ENCODE data around the gene LRTM2.

LRTM2 gene

GRCh38 chr12:1869145-1869544, 48.8 kb downstream of the LRTM2 start:
- Histone ChIP-seq H3K36me3 (ENCODE audit: control insufficient read depth in 2 of 2, insufficient read depth in 1 of 2, low read length in 2 of 2) (no peaks in the 10 kb centered on the region), H3K4me3 (ENCODE audit: low read depth, low read length) (no peak overlapping the region), H3K27ac (ENCODE audit: extremely low read depth, low read depth, low read length) (no peak overlapping the region), H3K4me1 (ENCODE audit: control insufficient read depth, insufficient read depth, low read length) (no peaks in the 10 kb centered on the region), H3K9me3 (ENCODE audit: control insufficient read depth, insufficient read depth, low read depth, low read length) (no peaks in the 10 kb centered on the region)
- TF ChIP-seq ZNF776 (tag by site-specific recombination; IDR thresholded peaks at IDR 0.05; ENCODE audit: borderline replicate concordance): no peak
- TF ChIP-seq GLI2 (tag by site-specific recombination; IDR thresholded peaks at IDR 0.05; ENCODE audit: borderline replicate concordance, low read depth): no peak
- TF ChIP-seq ZNF335 (tag by site-specific recombination; conservative IDR thresholded peaks at IDR 0.05): no peak
- no peak for TF ChIP-seq ZNF704 (tag by site-specific recombination; IDR thresholded peaks at IDR 0.05)
- TF ChIP-seq SCRT2 (tag by site-specific recombination; IDR thresholded peaks at IDR 0.05): no peak
- TF ChIP-seq PRDM1 (tag by site-specific recombination; IDR thresholded peaks at IDR 0.05): no peak
- no peak for TF ChIP-seq ZNF350 (tag by site-specific recombination; IDR thresholded peaks at IDR 0.05)
- no peak for TF ChIP-seq ZNF449 (tag by site-specific recombination; IDR thresholded peaks at IDR 0.05)
- no peak for TF ChIP-seq SP2 (tag by site-specific recombination; IDR thresholded peaks at IDR 0.05)
- no peak for TF ChIP-seq ZNF23 (tag by site-specific recombination; IDR thresholded peaks at IDR 0.05; ENCODE audit: borderline replicate concordance)
- CTCF ChIA-PET: interaction anchor here (0.6 kb wide), 1 partner anchor 261 kb away, joined by 4 read pairs; no protein-coding TSS in a partner anchor
- POLR2A ChIA-PET: no interaction called here

- H3K36me3 ChIP-seq (ENCODE audit: control insufficient read depth in 2 of 2, insufficient read depth in 1 of 2, low read length in 2 of 2): no peaks in the 10 kb centered on the region
- H3K27ac ChIP-seq (ENCODE audit: extremely low read depth, low read depth, low read length): no peak overlapping the region
- no peak for TF ChIP-seq ZNF366 (tag by site-specific recombination; conservative IDR thresholded peaks at IDR 0.05)
- H3K4me1 ChIP-seq (ENCODE audit: control insufficient read depth, insufficient read depth, low read length): no peaks in the 10 kb centered on the region
- ChIA-PET CTCF (no interaction called here), POLR2A (no interaction called here)
- H3K4me3 ChIP-seq (ENCODE audit: low read depth, low read length): no peak overlapping the region
- no peaks in the 10 kb centered on the region for H3K9me3 ChIP-seq (ENCODE audit: control insufficient read depth, insufficient read depth, low read depth, low read length)
Measured at GRCh38 chr12:1870086-1870485, 49.7 kb downstream of the LRTM2 start.

- H3K4me3 ChIP-seq (ENCODE audit: low read depth, low read length): no peak overlapping the region
- H3K4me1 ChIP-seq (ENCODE audit: control insufficient read depth, insufficient read depth, low read length): no peaks in the 10 kb centered on the region
- H3K27ac ChIP-seq (ENCODE audit: extremely low read depth, low read depth, low read length): no peak overlapping the region
- ChIA-PET CTCF (no interaction called here), POLR2A (no interaction called here)
- no peaks in the 10 kb centered on the region for H3K9me3 ChIP-seq (ENCODE audit: control insufficient read depth, insufficient read depth, low read depth, low read length)
- H3K36me3 ChIP-seq (ENCODE audit: control insufficient read depth in 2 of 2, insufficient read depth in 1 of 2, low read length in 2 of 2): no peaks in the 10 kb centered on the region
- TF ChIP-seq ZNF18 (tag by site-specific recombination; IDR thresholded peaks at IDR 0.05): peak; percentile 66; the same call in 1 of the 2 replicates
- TF ChIP-seq GFI1B (tag by site-specific recombination; IDR thresholded peaks at IDR 0.05): 0 out of 2 replicates have a peak, but pooled peaks have one; percentile 10
- no peak for TF ChIP-seq ZNF292 (tag by site-specific recombination; IDR thresholded peaks at IDR 0.05; ENCODE audit: borderline replicate concordance, low read depth)
- peak; percentile 83 for TF ChIP-seq ZSCAN4 (tag by site-specific recombination; IDR thresholded peaks at IDR 0.05)
Measured at GRCh38 chr12:1870998-1871917, 50.9 kb downstream of the LRTM2 start.
